PC-3 (cell line): ENCODE results near the gene MAP3K7CL.

ENCODE experiments used
- CTCF ChIP-seq: fragments of 300-600 bp; sonication (generic); conservative IDR thresholded peaks from 2 replicates; pipeline ENCODE4 v1.5.1; 2017; ENCODE audit warnings: antibody characterized with exemption, low read depth, mild to moderate bottlenecking, low read length
- EZH2 ChIP-seq: fragments of 300-600 bp; sonication (generic); IDR thresholded peaks from one replicate; pipeline ENCODE4 v1.6.1; 2017; ENCODE audit warnings: antibody characterized with exemption, mild to moderate bottlenecking, low read length; ENCODE audit not compliant: unreplicated experiment
- EZH2phosphoT487 ChIP-seq: fragments of 300-600 bp; sonication (generic); IDR thresholded peaks from 2 replicates; pipeline ENCODE4 v1.6.1; 2018; ENCODE audit warnings: mild to moderate bottlenecking, antibody characterized with exemption, low read length, borderline replicate concordance

- TF ChIP-seq CTCF (no peak; the same call in 1 of the 2 replicates), EZH2 (no peak), EZH2phosphoT487 (no peak)
Observed at GRCh38 chr21:29168891-29169315, 38.5 kb downstream of the MAP3K7CL start.
